ENCODE results near the gene TMEM139. TPM values are rescaled to one million over a fixed set of nuclear protein-coding genes. Genes with fewer than 3 reads are reported as not detected.

TMEM139 gene
- polyA plus RNA-seq, 1 of the 3 experiments (the other 2 are of a cell fraction), result 0.05 TPM

DNA sequence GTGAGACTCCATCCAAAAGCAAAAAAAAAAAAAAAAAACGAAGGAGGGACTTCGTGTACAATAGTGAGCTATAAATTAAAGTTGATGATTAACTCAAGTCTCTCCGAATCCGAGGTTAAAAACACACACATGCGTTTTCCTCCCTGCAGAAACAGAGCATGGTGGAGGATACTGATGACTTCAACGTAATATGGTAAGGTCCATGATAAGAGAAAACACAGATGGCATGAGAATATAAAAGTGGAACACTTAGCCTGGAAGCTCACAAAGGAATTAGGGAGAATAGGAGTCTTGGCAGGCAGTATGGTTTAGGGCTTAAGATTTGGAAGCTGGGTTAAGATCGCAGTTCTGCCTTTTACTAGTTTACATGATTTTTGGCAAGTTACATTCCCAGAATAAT is 41.6 kb upstream of the TMEM139 start:
- no peak for DNase-seq
- no peak overlapping the region for H3K27ac ChIP-seq (ENCODE audit: low read depth in 2 of 2, low read length in 1 of 2)
- peaks cover 6% of the 10 kb centered on the region for H3F3A ChIP-seq (replicated peaks; ENCODE audit: insufficient read depth)
- H3K79me2 ChIP-seq (ENCODE audit: insufficient read depth), result no peaks in the 10 kb centered on the region
- no peak overlapping the region for H3K4me3 ChIP-seq (ENCODE audit: low read depth in 2 of 2, low read length in 1 of 2)
- H3K36me3 ChIP-seq (replicated peaks in 1 of 2; ENCODE audit: control insufficient read depth in 1 of 2, insufficient read depth in 2 of 2, low read length in 1 of 2), result no peaks in the 10 kb centered on the region
- no peaks in the 10 kb centered on the region for H3K9me3 ChIP-seq
- H3K9me2 ChIP-seq, result no peaks in the 10 kb centered on the region
- WGBS (ENCODE audit: low lambda C conversion rate), result 56% methylated on average over 7 of the region's 7 CpGs
- ChIA-PET POLR2A (interaction anchor here (0.6 kb wide), 1 partner anchor 93 kb away, joined by 5 read pairs; no protein-coding TSS in a partner anchor), CTCF (interaction anchor here (0.7 to 5.5 kb wide), 7 partner anchors 28 to 235 kb away, joined by 3 to 125 read pairs (median 5); no protein-coding TSS in a partner anchor)
- H3K27me3 ChIP-seq (ENCODE audit: insufficient read depth), result no peaks in the 10 kb centered on the region
- H3K9ac ChIP-seq, result no peak overlapping the region
- no peak for TF ChIP-seq RXRA (IDR thresholded peaks at IDR 0.05; ENCODE audit: borderline replicate concordance, low read depth)
- no peak overlapping the region for H3K4me2 ChIP-seq
- no peak overlapping the region for H2AFZ ChIP-seq (ENCODE audit: low read depth)
- peaks cover 0 to 7% of the 10 kb centered on the region in 2 experiments; a peak in 2 of 4 replicates for H3K4me1 ChIP-seq (ENCODE audit: control insufficient read depth in 1 of 2, insufficient read depth in 2 of 2, low read depth in 1 of 2, low read length in 1 of 2)
- no peaks in the 10 kb centered on the region for H4K20me1 ChIP-seq (ENCODE audit: insufficient read depth)

DNA sequence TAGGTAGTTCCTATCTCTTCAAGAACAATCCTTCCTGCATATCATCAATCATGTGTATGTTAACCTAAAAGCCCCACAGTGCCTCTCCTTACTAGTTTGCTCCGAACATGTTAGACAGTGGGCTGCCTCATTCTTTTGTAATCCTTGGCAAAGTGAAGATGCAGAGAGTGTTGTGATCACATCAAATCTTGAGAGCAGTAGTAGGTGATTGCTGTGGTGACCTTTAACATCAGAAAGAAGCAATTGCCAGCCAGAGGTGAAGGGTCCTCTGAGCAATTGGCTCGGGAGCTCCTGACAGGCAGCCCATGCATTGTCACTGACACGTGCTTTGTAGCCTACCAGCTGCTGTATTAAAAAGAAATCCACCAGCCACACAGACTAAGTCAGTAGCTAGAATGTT is 41.1 kb upstream of the TMEM139 start:
- Histone ChIP-seq H3F3A (replicated peaks; ENCODE audit: insufficient read depth) (peaks cover 6% of the 10 kb centered on the region), H4K20me1 (ENCODE audit: insufficient read depth) (no peaks in the 10 kb centered on the region), H3K79me2 (ENCODE audit: insufficient read depth) (no peaks in the 10 kb centered on the region), H2AFZ (ENCODE audit: low read depth) (no peak overlapping the region), H3K36me3 (replicated peaks in 1 of 2; ENCODE audit: control insufficient read depth in 1 of 2, insufficient read depth in 2 of 2, low read length in 1 of 2) (no peaks in the 10 kb centered on the region), H3K9me2 (no peaks in the 10 kb centered on the region), H3K27ac (ENCODE audit: low read depth in 2 of 2, low read length in 1 of 2) (no peak overlapping the region), H3K4me1 (ENCODE audit: control insufficient read depth in 1 of 2, insufficient read depth in 2 of 2, low read depth in 1 of 2, low read length in 1 of 2) (peaks cover 0 to 7% of the 10 kb centered on the region in 2 experiments; a peak in 2 of 4 replicates), H3K9ac (no peak overlapping the region), H3K9me3 (no peaks in the 10 kb centered on the region), H3K4me3 (ENCODE audit: low read depth in 2 of 2, low read length in 1 of 2) (no peak overlapping the region), H3K27me3 (ENCODE audit: insufficient read depth) (no peaks in the 10 kb centered on the region), H3K4me2 (no peak overlapping the region)
- POLR2A ChIA-PET, result interaction anchor here (0.6 kb wide), 1 partner anchor 92 kb away, joined by 5 read pairs; no protein-coding TSS in a partner anchor
- 46% methylated on average over 3 of the region's 3 CpGs for WGBS (ENCODE audit: low lambda C conversion rate)
- TF ChIP-seq FOXM1 (IDR thresholded peaks at IDR 0.05; ENCODE audit: low read depth), result no peak
- no peak for TF ChIP-seq SIN3A (IDR thresholded peaks at IDR 0.05; ENCODE audit: borderline replicate concordance, low read depth, low read length)
- TF ChIP-seq NFIC (IDR thresholded peaks at IDR 0.05; ENCODE audit: borderline replicate concordance), result no peak
- no peak for TF ChIP-seq JUND (IDR thresholded peaks at IDR 0.05)
- TF ChIP-seq FOSL2 (IDR thresholded peaks at IDR 0.05; ENCODE audit: borderline replicate concordance, low read depth), result no peak
- no peak for TF ChIP-seq NRF1 (IDR thresholded peaks at IDR 0.05; ENCODE audit: low read depth, low read length)
- no peak for TF ChIP-seq EP300 (IDR thresholded peaks at IDR 0.05; ENCODE audit: borderline replicate concordance in 1 of 2, low read depth in 1 of 2, low read length in 1 of 2)
- CTCF ChIA-PET, result interaction anchor here (0.6 to 2.4 kb wide), 7 partner anchors 11 to 236 kb away, joined by 3 to 10 read pairs (median 3); no protein-coding TSS in a partner anchor
- DNase-seq, result no peak

DNA sequence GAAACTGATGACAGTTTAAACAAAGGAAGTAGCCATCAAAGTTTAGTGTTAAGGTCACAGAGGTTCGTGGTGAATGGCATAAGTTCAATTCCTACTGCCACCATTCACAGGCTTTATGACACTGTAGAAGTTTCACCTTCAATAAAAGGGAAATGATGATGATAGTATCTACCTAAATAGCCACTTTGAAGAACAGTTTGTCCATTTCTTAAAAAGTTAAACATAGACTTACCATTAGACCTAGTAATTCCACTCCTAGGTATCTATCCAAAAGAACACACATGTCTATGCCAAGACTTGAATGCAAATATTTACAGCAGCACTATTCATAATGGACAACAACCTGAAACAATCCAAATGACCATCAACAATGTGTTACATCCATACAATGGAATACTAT is 40.4 kb upstream of the TMEM139 start:
- H3F3A ChIP-seq (replicated peaks; ENCODE audit: insufficient read depth), result peaks cover 6% of the 10 kb centered on the region
- DNase-seq, result no peak
- POLR2A ChIA-PET, result no interaction called here

More for the DNA sequence above, 40.4 kb upstream of the TMEM139 start:
- TF ChIP-seq, protein P1, sequence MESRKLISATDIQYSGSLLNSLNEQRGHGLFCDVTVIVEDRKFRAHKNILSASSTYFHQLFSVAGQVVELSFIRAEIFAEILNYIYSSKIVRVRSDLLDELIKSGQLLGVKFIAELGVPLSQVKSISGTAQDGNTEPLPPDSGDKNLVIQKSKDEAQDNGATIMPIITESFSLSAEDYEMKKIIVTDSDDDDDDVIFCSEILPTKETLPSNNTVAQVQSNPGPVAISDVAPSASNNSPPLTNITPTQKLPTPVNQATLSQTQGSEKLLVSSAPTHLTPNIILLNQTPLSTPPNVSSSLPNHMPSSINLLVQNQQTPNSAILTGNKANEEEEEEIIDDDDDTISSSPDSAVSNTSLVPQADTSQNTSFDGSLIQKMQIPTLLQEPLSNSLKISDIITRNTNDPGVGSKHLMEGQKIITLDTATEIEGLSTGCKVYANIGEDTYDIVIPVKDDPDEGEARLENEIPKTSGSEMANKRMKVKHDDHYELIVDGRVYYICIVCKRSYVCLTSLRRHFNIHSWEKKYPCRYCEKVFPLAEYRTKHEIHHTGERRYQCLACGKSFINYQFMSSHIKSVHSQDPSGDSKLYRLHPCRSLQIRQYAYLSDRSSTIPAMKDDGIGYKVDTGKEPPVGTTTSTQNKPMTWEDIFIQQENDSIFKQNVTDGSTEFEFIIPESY (IDR thresholded peaks at IDR 0.05; ENCODE audit: borderline replicate concordance, low read depth), result no peak
- no peak for TF ChIP-seq TEAD4 (IDR thresholded peaks at IDR 0.05; ENCODE audit: borderline replicate concordance, insufficient read depth)
- no peak for TF ChIP-seq FOSL2 (IDR thresholded peaks at IDR 0.05; ENCODE audit: borderline replicate concordance, low read depth)
- no peak for TF ChIP-seq EP300 (IDR thresholded peaks at IDR 0.05; ENCODE audit: borderline replicate concordance in 1 of 2, low read depth in 1 of 2, low read length in 1 of 2)
- Histone ChIP-seq H3K9me2 (no peaks in the 10 kb centered on the region), H3K79me2 (ENCODE audit: insufficient read depth) (no peaks in the 10 kb centered on the region), H4K20me1 (ENCODE audit: insufficient read depth) (no peaks in the 10 kb centered on the region), H3K36me3 (replicated peaks in 1 of 2; ENCODE audit: control insufficient read depth in 1 of 2, insufficient read depth in 2 of 2, low read length in 1 of 2) (no peaks in the 10 kb centered on the region), H3K4me3 (ENCODE audit: low read depth in 2 of 2, low read length in 1 of 2) (no peak overlapping the region), H3K9me3 (no peaks in the 10 kb centered on the region), H3K27me3 (ENCODE audit: insufficient read depth) (no peaks in the 10 kb centered on the region), H3K4me2 (no peak overlapping the region), H3K4me1 (ENCODE audit: control insufficient read depth in 1 of 2, insufficient read depth in 2 of 2, low read depth in 1 of 2, low read length in 1 of 2) (peaks cover 0 to 7% of the 10 kb centered on the region in 2 experiments; a peak in 2 of 4 replicates), H3K27ac (ENCODE audit: low read depth in 2 of 2, low read length in 1 of 2) (no peak overlapping the region), H2AFZ (ENCODE audit: low read depth) (no peak overlapping the region), H3K9ac (no peak overlapping the region)
- 14% methylated on average over 1 of the region's 1 CpG for WGBS (ENCODE audit: low lambda C conversion rate)
- CTCF ChIA-PET, result interaction anchor here (0.6 to 2.4 kb wide), 5 partner anchors 12 to 175 kb away, joined by 3 to 10 read pairs (median 3); no protein-coding TSS in a partner anchor
